CD4-positive, alpha-beta T cell treated with Interleukin-15 for 4 hours (primary cell): ENCODE measurements around the gene MRPS17.

Source experiments
- DNase-seq: peaks from one replicate; pipeline ENCODE4 v3.0.0-alpha.2; 2020; ENCODE audit warnings: low spot score

The MRPS17 gene

GRCh38 chr7:55970978-55971377 lies 19.3 kb downstream of the MRPS17 start:
- DNase-seq: no peak

DNA sequence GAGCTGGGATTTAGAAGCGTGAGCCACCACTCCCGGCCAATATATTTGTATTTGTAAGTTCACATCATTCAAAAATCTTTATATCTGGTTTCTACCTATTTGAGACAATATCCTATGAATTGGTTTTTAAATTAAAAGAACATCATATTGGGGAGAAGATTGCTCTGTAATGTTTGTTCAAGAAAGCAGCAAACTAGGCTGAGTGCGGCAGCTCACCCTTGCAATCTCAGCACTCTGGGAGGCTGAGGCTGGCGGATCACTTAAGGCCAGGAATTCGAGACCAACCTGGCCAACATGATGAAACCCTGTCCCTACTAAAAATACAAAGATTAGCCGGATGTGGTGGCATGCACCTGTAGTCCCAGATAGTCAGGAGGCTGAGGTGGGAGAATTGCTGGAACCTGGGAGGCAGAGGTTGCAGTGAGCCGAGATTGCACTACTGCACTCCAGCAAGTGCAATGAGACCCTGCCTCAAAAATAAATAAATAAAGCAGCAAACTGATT lies 22.1 kb downstream of the MRPS17 start:
- DNase-seq: no peak

DNA sequence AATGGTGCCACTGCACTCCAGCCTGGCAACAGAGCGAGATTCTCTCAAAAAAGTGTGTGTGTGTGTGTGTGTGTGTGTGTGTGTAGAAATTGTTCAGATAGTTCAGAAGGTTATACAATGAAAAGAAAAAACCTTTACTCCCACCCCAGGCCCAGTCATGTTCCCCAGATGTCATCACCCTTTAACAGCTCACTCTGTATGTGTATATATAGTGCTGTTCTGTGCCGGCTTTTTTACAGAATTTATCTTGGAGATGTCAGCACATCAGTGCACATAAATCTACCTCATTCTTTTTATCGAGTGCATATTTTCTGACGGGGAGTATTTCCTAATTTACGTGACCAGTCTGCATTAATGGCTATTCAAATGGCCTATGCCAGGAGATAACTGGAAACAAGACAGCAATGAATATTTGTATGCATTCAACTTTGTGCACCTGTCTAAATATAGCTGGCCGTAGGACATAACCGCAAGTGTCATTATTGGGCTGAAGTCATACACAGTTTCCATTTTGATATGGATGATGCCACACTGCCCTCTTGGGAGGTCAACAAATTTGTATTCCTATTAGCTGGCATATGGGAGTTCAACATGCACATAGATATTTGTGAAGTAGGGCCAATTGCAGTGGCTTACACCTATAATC lies 24.4 kb downstream of the MRPS17 start:
- DNase-seq: no peak

- DNase-seq: no peak
These were observed 26.2 kb downstream of the MRPS17 start for GRCh38 chr7:55977831-55978230.

DNA sequence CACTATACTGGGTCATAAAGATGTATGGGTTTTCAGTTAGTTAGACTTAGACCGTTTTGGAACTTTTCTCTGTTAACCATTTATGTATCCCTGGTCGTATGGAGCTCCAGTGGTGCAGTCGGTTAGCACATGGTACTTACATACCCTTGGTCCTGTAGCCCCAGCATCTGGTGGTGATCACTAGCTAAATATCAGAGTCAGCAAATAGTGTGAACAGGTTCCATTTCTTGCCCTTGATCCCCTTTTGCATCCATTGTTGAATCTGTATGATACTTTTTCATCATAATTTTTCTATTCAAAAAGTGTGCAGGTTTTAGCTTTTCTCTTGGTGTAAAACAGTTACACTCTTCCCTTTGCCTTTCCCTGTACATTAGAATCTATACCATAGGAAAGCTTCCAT lies 28.6 kb downstream of the MRPS17 start:
- DNase-seq: no peak

GRCh38 chr7:55983537-55983936 lies 31.9 kb downstream of the MRPS17 start:
- DNase-seq: no peak

DNA sequence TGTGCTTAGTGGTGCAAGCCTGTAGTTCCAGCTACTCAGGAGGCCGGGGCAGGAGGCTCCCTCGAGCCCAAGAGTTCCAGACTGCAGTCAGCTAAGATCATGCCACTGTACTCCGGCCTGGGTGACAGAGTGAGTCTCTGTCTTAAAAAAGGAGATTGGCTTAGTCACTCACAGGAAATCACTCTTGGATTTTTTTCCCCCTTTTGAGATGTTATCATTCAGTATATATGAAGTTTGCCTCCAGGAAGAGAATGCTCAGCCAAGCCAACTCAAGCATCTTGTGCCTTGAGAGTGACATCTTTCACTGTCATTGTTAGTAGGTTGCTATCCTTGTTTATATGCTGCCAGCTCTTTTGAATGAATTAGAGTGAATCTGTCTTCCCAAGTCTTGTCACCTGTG lies 40.7 kb downstream of the MRPS17 start:
- no peak for DNase-seq

DNA sequence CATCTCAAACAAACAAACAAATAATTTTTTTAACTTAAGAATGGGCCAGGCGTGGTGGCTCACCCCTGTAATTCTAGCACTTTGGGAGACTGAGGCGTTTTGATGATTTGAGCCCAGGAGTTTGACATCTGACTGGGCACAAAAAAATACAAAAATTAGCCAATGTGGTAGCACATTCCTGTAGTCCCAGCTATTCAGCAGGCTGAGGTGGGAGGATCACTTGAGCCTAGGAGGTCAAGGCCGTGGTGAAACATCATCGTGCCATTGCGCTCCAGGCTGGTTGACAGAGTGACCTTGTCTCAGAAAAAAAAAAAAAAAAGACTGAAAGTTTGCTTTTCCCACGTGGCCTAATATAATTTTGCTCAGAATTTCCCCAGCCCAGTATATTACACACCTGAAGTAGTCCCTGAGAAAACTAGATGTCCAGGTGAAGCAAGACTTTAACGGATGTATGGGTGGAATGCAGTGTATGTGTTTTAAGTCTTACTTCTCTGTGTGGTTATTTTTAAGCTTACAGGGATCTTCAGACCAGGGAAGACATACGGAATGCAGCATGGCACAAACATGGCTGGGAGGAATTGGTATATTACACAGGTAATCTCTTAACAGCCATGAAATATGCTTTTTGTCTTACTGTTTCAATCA lies 45.3 kb downstream of the MRPS17 start:
- DNase-seq: no peak

DNA sequence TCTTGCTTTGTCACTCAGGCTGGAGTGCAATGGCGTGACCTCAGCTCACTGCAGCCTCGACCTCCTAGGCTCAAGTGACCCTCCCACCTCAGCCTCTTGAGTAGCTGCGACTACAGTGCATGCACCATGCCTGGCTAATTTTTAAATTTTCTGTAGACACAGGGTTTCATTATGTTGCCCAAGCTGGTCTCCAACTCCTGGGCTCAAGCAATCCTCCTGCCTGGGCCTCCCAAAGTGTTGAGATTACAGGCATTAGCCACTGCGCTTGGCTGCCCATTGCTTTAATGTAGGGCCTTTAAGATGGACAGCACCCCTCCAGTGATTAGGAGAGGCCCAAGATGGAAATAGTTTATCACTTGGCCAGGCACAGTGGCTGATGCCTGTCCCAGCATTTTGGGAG lies 52.1 kb downstream of the MRPS17 start:
- DNase-seq: no peak
